Measurements from ENCODE around the gene RGS7BP. TPM values are rescaled to one million over a fixed set of nuclear protein-coding genes. Genes with fewer than 3 reads are reported as not detected.

RGS7BP gene
- total and polyA plus RNA-seq, 10 of the 15 experiments (the other 5 are each of a cell fraction or from before 2014, with no cell fraction given), result not detected

- ChIA-PET POLR2A (no interaction called here), CTCF (interaction anchor here (1.0 to 7.0 kb wide), 3 partner anchors 17 to 366 kb away, joined by 3 to 61 read pairs (median 5); no protein-coding TSS in a partner anchor), RAD21 (ENCODE audit: unreplicated experiment) (interaction anchor here (0.5 to 2.0 kb wide), 5 partner anchors 11 to 423 kb away, joined by 3 to 20 read pairs (median 3); no protein-coding TSS in a partner anchor), SMC1A (ENCODE audit: uncharacterized antibody, unreplicated experiment) (interaction anchor here (1.0 to 2.0 kb wide), 5 partner anchors 15 to 889 kb away, joined by 3 to 11 read pairs (median 4); no protein-coding TSS in a partner anchor)
- H3K27me3 ChIP-seq (replicated peaks in 1 of 2; ENCODE audit: control insufficient read depth in 2 of 2, insufficient read depth in 2 of 2, low read length in 1 of 2), result no peaks in the 10 kb centered on the region
- WGBS (ENCODE audit: insufficient coverage, insufficient replicate concordance, low lambda C conversion rate, missing lambda C conversion rate), result 39% methylated on average over 4 of the region's 4 CpGs
- in situ Hi-C loops (cut with MboI) (no loop called here), intact Hi-C loops (cut with micrococcal nuclease; ENCODE audit: unreplicated experiment) (no loop called here)
- ATAC-seq (no peak), FAIRE-seq (no peak), DNase-seq (ENCODE audit: low read depth, low spot score) (no peak)
- H3K27ac ChIP-seq (ENCODE audit: control insufficient read depth, insufficient read depth), result no peak overlapping the region
- H3K79me2 ChIP-seq (ENCODE audit: control insufficient read depth, insufficient read depth, low read length), result no peaks in the 10 kb centered on the region
- no peaks in the 10 kb centered on the region for H3K4me1 ChIP-seq (ENCODE audit: control insufficient read depth, insufficient read depth, low read length)
- H3K9me3 ChIP-seq (replicated peaks; ENCODE audit: control insufficient read depth, insufficient read depth, low read length), result no peaks in the 10 kb centered on the region
- no peak overlapping the region for H3K4me3 ChIP-seq
- no peaks in the 10 kb centered on the region for H3K36me3 ChIP-seq (ENCODE audit: control insufficient read depth in 2 of 2, insufficient read depth in 2 of 2, low read length in 1 of 2)
- H4K20me1 ChIP-seq (ENCODE audit: control insufficient read depth, insufficient read depth), result no peaks in the 10 kb centered on the region; the same call in 1 of the 2 replicates
- H2AFZ ChIP-seq (ENCODE audit: control insufficient read depth, low read depth, low read length), result no peak overlapping the region
- H3K4me2 ChIP-seq (ENCODE audit: control insufficient read depth, insufficient read depth), result no peak overlapping the region
- BruUV-seq (replicated peaks), result no TSS peak
- no peak overlapping the region for H3K9ac ChIP-seq (ENCODE audit: control insufficient read depth, insufficient read depth, low read length)
- no peak for TF ChIP-seq PBX3 (IDR thresholded peaks at IDR 0.05; ENCODE audit: insufficient replicate concordance, low read depth, low read length)
- TF ChIP-seq POLR2AphosphoS2 (IDR thresholded peaks at IDR 0.05; ENCODE audit: low read depth, low read length), result no peak
- TF ChIP-seq MYB (IDR thresholded peaks at IDR 0.05; ENCODE audit: borderline replicate concordance, low read depth, low read length), result no peak
- TF ChIP-seq RB1 (IDR thresholded peaks at IDR 0.05; ENCODE audit: borderline replicate concordance), result no peak
- no peak for TF ChIP-seq ELK1 (IDR thresholded peaks at IDR 0.05; ENCODE audit: low read depth, low read length)
- no peak for TF ChIP-seq TCF12 (IDR thresholded peaks at IDR 0.05; ENCODE audit: low read depth, low read length)
- no peak for TF ChIP-seq IRF3 (IDR thresholded peaks at IDR 0.05)
- TF ChIP-seq EP300 (IDR thresholded peaks at IDR 0.05; ENCODE audit: borderline replicate concordance in 1 of 2, control insufficient read depth in 1 of 2, low read depth in 2 of 2, low read length in 2 of 2), result no peak
- no peak for TF ChIP-seq E2F4 (IDR thresholded peaks at IDR 0.05; ENCODE audit: low read depth, low read length)
- no peak for TF ChIP-seq ZNF384 (IDR thresholded peaks at IDR 0.05; ENCODE audit: borderline replicate concordance, low read depth, low read length)
- TF ChIP-seq ZBTB40 (IDR thresholded peaks at IDR 0.05; ENCODE audit: borderline replicate concordance), result no peak
- TF ChIP-seq RELA (IDR thresholded peaks at IDR 0.05; ENCODE audit: borderline replicate concordance, partially characterized antibody), result no peak
Measured at GRCh38 chr5:64594601-64595000, 88.8 kb downstream of the RGS7BP start.
